HG03108 (cell line): ENCODE results near the gene CCR8.
A peak's percentile ranks its signal among the peaks of the same experiment; 100 is the strongest.
"Not testable (repeated sequence)": the region's sequence is repeated elsewhere in the genome, so short reads cannot be mapped to it uniquely, and the experiment has no call there.

ENCODE experiments used
- ATAC-seq: cut with Tn5 transposase; IDR thresholded peaks from one replicate; pipeline ENCODE4 v1.9.1; 2021; ENCODE audit warnings: moderate library complexity; ENCODE audit not compliant: unreplicated experiment

The CCR8 gene

GRCh38 chr3:39346785-39347585 is 17.5 kb downstream of the CCR8 start:
- ATAC-seq, result peak; percentile 84

- ATAC-seq, result peak; percentile 12
Measured at GRCh38 chr3:39347586-39347876, 18.0 kb downstream of the CCR8 start.

GRCh38 chr3:39349080-39349479 is 19.6 kb downstream of the CCR8 start:
- ATAC-seq, result no peak

GRCh38 chr3:39350714-39351113 is 21.2 kb downstream of the CCR8 start:
- no peak for ATAC-seq

GRCh38 chr3:39351134-39351533 is 21.6 kb downstream of the CCR8 start:
- ATAC-seq, result not testable (repeated sequence)

GRCh38 chr3:39353168-39353927 is 23.8 kb downstream of the CCR8 start:
- not testable (repeated sequence) for ATAC-seq

GRCh38 chr3:39358333-39358732 is 28.8 kb downstream of the CCR8 start:
- no peak for ATAC-seq

GRCh38 chr3:39361252-39361927 is 31.9 kb downstream of the CCR8 start:
- no peak for ATAC-seq

- ATAC-seq, result no peak
Measured at GRCh38 chr3:39362192-39362591, 32.7 kb downstream of the CCR8 start.

- no peak for ATAC-seq
Measured at GRCh38 chr3:39362812-39363211, 33.3 kb downstream of the CCR8 start.

GRCh38 chr3:39370450-39370849 is 40.9 kb downstream of the CCR8 start:
- not testable (repeated sequence) for ATAC-seq

GRCh38 chr3:39372833-39373232 is 43.3 kb downstream of the CCR8 start:
- ATAC-seq, result no peak

GRCh38 chr3:39376959-39377634 is 47.6 kb downstream of the CCR8 start:
- no peak for ATAC-seq

- peak; percentile 47 for ATAC-seq
Measured at GRCh38 chr3:39378088-39378487, 48.6 kb downstream of the CCR8 start.

GRCh38 chr3:39378957-39379777 is 49.7 kb downstream of the CCR8 start:
- no peak for ATAC-seq

- no peak for ATAC-seq
Measured at GRCh38 chr3:39379778-39380155, 50.3 kb downstream of the CCR8 start.

GRCh38 chr3:39381432-39381831 is 51.9 kb downstream of the CCR8 start:
- ATAC-seq, result no peak
